Stimulated activated CD4-positive, alpha-beta T cell treated with anti-CD3 and anti-CD28 coated beads, Interleukin-15, amount 100 ng/mL, for 24 hours (primary cell): ENCODE data around the gene ASCL2.

Experiments used
- DNase-seq: peaks from one replicate; pipeline ENCODE4 v3.0.0-alpha.2; 2020

Gene ASCL2

GRCh38 chr11:2223153-2223794 lies 47.1 kb downstream of the ASCL2 start:
- DNase-seq = no peak

- DNase-seq = no peak
These were observed 47.9 kb downstream of the ASCL2 start for GRCh38 chr11:2222451-2222850.

GRCh38 chr11:2221591-2221990 lies 48.8 kb downstream of the ASCL2 start:
- no peak for DNase-seq

GRCh38 chr11:2221024-2221423 lies 49.4 kb downstream of the ASCL2 start:
- DNase-seq = no peak

- DNase-seq = no peak
These were observed 50.1 kb downstream of the ASCL2 start for GRCh38 chr11:2220173-2220771.

- no peak for DNase-seq
These were observed 50.9 kb downstream of the ASCL2 start for GRCh38 chr11:2219318-2220017.
